ENCODE results near the gene CLIP3. TPM values are rescaled to one million over a fixed set of nuclear protein-coding genes. Genes with fewer than 3 reads are reported as not detected.

Gene CLIP3
- total RNA-seq, 2 donors from 2014 or later: 21.3 to 29.0 TPM

DNA sequence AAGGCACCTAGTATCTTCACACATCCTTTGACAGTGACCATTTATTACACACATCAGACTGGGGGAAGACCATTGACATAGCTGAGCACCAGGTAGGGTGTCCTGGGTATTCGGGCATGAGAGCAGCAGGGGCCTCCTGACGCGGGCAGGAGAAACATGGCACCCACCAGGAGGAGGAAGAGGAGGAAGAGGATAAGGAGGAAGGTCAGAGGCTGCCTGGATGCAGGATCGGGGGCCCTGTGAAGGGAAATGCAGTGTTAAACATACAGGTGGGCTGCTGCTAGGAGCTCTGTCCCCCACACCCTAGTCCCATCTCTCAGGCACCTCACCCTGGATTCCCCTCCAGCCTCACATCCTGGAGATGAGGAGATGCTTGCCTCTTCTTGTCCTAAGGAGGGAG, 29.4 kb downstream of the CLIP3 start:
- TF ChIP-seq, protein P1, sequence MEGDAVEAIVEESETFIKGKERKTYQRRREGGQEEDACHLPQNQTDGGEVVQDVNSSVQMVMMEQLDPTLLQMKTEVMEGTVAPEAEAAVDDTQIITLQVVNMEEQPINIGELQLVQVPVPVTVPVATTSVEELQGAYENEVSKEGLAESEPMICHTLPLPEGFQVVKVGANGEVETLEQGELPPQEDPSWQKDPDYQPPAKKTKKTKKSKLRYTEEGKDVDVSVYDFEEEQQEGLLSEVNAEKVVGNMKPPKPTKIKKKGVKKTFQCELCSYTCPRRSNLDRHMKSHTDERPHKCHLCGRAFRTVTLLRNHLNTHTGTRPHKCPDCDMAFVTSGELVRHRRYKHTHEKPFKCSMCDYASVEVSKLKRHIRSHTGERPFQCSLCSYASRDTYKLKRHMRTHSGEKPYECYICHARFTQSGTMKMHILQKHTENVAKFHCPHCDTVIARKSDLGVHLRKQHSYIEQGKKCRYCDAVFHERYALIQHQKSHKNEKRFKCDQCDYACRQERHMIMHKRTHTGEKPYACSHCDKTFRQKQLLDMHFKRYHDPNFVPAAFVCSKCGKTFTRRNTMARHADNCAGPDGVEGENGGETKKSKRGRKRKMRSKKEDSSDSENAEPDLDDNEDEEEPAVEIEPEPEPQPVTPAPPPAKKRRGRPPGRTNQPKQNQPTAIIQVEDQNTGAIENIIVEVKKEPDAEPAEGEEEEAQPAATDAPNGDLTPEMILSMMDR (IDR thresholded peaks at IDR 0.05): no peak
- no peaks in the 10 kb centered on the region for H3K27me3 ChIP-seq (replicated peaks; ENCODE audit: insufficient read depth)
- no peaks in the 10 kb centered on the region for H3K36me3 ChIP-seq
- H3K9me3 ChIP-seq: no peaks in the 10 kb centered on the region
- no peak for ATAC-seq (ENCODE audit: insufficient number of reproducible peaks, low FRiP score, low read depth)
- H3K27ac ChIP-seq: no peak overlapping the region
- H3K4me3 ChIP-seq: no peak overlapping the region
- H3K4me1 ChIP-seq (ENCODE audit: control insufficient read depth in 1 of 2, low read depth in 2 of 2): peaks cover 0 to 10% of the 10 kb centered on the region in 2 donors
- DNase-seq (ENCODE audit: low spot score): no peak

DNA sequence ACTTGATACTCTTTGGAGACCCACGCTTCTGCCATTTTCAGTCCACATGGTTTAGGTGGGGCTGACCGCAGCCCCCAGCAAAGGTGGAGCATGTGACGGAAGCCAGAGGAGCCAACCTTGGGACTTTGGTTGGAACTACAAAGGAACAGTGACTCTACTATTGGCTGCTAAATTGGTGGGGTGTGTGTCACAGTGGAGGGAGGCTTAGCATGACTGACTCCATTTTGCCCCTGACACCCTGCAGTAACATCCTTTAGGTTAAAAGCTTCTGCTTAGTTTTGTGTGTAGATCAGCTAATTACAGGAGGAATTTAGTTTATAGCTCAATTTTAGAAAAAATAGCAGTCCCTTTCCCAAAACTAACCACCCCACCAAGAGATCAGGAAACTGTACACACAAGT, 31.1 kb downstream of the CLIP3 start:
- Histone ChIP-seq H3K27ac (no peak overlapping the region), H3K4me1 (ENCODE audit: control insufficient read depth in 1 of 2, low read depth in 2 of 2) (peaks cover 2 to 16% of the 10 kb centered on the region in 2 donors), H3K9me3 (no peaks in the 10 kb centered on the region), H3K36me3 (peaks cover 5% of the 10 kb centered on the region), H3K4me3 (no peak overlapping the region), H3K27me3 (replicated peaks; ENCODE audit: insufficient read depth) (no peaks in the 10 kb centered on the region)
- ATAC-seq (ENCODE audit: insufficient number of reproducible peaks, low FRiP score, low read depth): no peak
- TF ChIP-seq, protein P1 (IDR thresholded peaks at IDR 0.05): no peak
- DNase-seq (ENCODE audit: low spot score): no peak

DNA sequence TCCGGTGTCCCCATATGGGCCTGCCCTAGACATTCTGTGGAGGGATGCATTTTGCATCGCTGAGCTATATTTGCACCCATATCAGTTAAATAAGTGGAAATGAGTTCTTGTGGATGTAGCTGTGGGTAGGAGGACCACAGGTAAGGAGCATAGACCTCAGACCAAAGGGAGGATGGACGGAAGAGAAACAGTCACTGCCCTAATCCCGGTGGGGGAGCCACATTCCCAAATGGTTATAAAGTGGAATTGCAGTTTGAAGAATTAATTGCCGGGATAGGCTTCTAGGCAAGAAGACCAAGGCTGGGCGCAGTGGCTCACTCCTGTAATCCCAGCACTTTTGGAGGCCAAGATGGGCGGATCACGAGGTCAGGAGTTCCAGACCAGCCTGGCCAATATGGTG, 35.9 kb downstream of the CLIP3 start:
- no peaks in the 10 kb centered on the region for H3K27me3 ChIP-seq (replicated peaks; ENCODE audit: insufficient read depth)
- peak overlapping the region; percentile 89 for H3K4me3 ChIP-seq
- H3K27ac ChIP-seq: no peak overlapping the region

DNA sequence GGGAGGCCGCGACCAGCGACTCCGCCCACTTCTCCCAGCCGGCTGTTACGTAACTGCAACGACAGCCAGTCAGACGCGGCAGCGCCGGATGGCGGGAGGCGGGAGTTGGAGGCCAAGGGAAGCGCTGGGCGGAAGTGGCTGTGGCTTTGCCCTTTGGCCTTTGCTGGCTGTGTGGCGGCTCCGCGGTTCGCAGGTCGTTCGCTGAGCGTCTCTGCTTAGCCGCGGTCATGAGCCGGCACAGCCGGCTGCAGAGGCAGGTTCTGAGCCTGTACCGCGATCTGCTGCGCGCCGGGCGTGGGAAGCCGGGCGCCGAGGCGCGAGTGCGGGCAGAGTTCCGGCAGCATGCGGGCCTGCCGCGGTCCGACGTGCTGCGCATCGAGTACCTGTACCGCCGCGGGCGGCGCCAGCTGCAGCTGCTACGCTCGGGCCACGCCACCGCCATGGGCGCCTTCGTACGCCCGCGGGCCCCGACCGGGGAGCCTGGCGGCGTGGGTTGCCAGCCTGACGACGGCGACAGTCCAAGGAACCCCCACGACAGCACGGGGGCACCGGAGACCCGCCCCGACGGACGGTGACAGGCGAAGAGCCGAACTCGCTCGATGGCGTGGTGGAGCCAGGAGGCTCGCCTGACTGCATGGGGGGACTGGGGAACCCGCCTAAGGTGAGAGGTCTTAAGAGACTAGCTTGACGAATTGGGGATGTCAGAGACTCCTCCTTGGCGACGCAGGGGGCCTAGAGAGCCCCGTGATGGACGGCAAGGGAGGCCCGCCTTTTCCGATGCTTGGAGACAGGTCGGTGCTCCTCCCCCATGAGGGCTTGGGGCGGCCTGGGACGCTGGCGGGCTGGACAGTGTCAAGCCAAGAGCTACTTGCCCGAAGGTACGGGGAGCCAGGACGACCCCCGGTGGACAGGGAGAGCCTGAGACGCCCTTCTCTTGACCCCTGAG, 37.4 kb downstream of the CLIP3 start, which contains the start of gene SDHAF1:
Gene SDHAF1, plus strand, starts transcription at position 141 of the 946 bp plus-strand sequence. Its CDS starts 87 bp downstream, at position 228.
- H3K4me3 ChIP-seq: peak within 1 kb of the TSS; percentile 89
- peak; percentile 90 for ATAC-seq (ENCODE audit: insufficient number of reproducible peaks, low FRiP score, low read depth)
- H3K27ac ChIP-seq: peak within 1 kb of the TSS; percentile 63 to 70
- no peaks in the 10 kb centered on the region for H3K27me3 ChIP-seq (replicated peaks; ENCODE audit: insufficient read depth)
- H3K9me3 ChIP-seq: no peaks in the 10 kb centered on the region
- peaks cover 12 to 33% of the 10 kb centered on the region in 2 donors for H3K4me1 ChIP-seq (ENCODE audit: control insufficient read depth in 1 of 2, low read depth in 2 of 2)
- peaks cover 5% of the 10 kb centered on the region for H3K36me3 ChIP-seq
- TF ChIP-seq, protein P1 (IDR thresholded peaks at IDR 0.05): no peak
- DNase-seq (ENCODE audit: low spot score): peak; percentile 87

More for the DNA sequence above, 35.9 kb downstream of the CLIP3 start:
- no peak for ATAC-seq (ENCODE audit: insufficient number of reproducible peaks, low FRiP score, low read depth)
- TF ChIP-seq, protein P1 (IDR thresholded peaks at IDR 0.05): no peak
- H3K36me3 ChIP-seq: peaks cover 5% of the 10 kb centered on the region
- peaks cover 12 to 33% of the 10 kb centered on the region in 2 donors for H3K4me1 ChIP-seq (ENCODE audit: control insufficient read depth in 1 of 2, low read depth in 2 of 2)
- DNase-seq (ENCODE audit: low spot score): no peak
- no peaks in the 10 kb centered on the region for H3K9me3 ChIP-seq

DNA sequence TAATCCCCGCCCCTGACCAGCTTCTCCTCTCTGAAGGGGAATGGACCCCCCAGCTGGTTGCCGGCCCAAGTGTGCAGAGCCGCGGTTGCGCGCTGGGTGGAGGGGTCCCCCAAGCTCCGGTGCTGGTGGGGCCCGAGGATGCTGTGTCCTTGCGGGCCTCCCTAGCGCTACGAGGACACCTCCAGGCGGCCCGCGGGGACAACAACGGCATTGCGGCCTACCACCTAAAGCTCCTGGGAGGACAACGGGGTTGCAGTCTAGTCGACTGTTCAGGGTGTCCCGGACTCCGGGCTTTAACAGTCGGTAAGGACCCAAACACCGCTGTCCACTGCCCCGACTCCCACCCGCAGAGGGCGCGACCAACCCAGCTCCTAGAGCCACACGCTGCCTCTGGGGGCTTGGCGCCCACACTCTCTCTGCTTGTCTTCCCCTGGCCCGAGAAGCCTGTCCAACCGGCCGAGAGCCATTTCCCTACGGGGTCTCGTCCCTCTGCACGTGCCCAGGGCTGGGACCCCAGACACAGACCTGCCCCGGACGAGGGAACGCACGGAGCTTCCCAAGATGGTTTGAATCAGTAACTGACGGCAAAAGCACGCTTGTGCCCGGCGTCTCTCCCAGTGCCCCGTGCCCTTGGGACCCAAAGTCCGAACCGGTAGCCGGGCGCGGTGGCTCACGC, 38.6 kb downstream of the CLIP3 start:
- DNase-seq (ENCODE audit: low spot score) (no peak), ATAC-seq (ENCODE audit: insufficient number of reproducible peaks, low FRiP score, low read depth) (no peak)
- Histone ChIP-seq H3K36me3 (peaks cover 5% of the 10 kb centered on the region), H3K27ac (no peak overlapping the region), H3K4me1 (ENCODE audit: control insufficient read depth in 1 of 2, low read depth in 2 of 2) (peaks cover 12 to 29% of the 10 kb centered on the region in 2 donors), H3K27me3 (replicated peaks; ENCODE audit: insufficient read depth) (no peaks in the 10 kb centered on the region), H3K9me3 (no peaks in the 10 kb centered on the region), H3K4me3 (peak overlapping the region; percentile 89)
- TF ChIP-seq, protein P1 (IDR thresholded peaks at IDR 0.05): no peak
